Adrenal gland (tissue), 12 donors: ENCODE results near the gene ALX4. TPM values are rescaled to one million over a fixed set of nuclear protein-coding genes. Genes with fewer than 3 reads are reported as not detected.

Source experiments
- DNase-seq, 7 donors: peaks; one replicate each; pipeline ENCODE4 v3.0.0-alpha.2; 2019 to 2020
- H3K27ac ChIP-seq, 5 donors: fragments of 200-600 bp; sonication (generic) in 4 of 5; 1 replicate in 3 of 5; 2 replicates in 2 of 5; pipeline versions ENCODE4 v1.5.1 to v1.8.0; 2016 to 2020; ENCODE audit warnings: mild to moderate bottlenecking in 1 of 5
- H3K27me3 ChIP-seq: fragments of 200-600 bp; 2 replicates; pipeline ENCODE4 v1.8.0; 2021
- H3K36me3 ChIP-seq, 2 donors: fragments of 200-600 bp; replicated peaks in 1 of 2; 1 replicate in 1 of 2; 2 replicates in 1 of 2; pipeline versions ENCODE4 v1.5.1 to v1.8.0; 2018 to 2022
- H3K4me1 ChIP-seq, 2 donors: fragments of 200-600 bp; replicated peaks in 1 of 2; 1 replicate in 1 of 2; 2 replicates in 1 of 2; pipeline versions ENCODE4 v1.5.1 to v1.8.0; 2018 to 2021
- H3K4me3 ChIP-seq, 4 donors: fragments of 200-600 bp; sonication (generic) in 3 of 4; one replicate each; pipeline ENCODE4 v1.5.1; 2016 to 2018
- H3K9me3 ChIP-seq, 3 donors: fragments of 200-600 bp; sonication (generic) in 1 of 3; replicated peaks in 1 of 3; 1 replicate in 2 of 3; 2 replicates in 1 of 3; pipeline versions ENCODE4 v1.5.1 to v1.8.0; 2016 to 2021
- POLR2A ChIP-seq, 2 donors: fragments of 450-650 bp; IDR thresholded peaks; one replicate each; pipeline ENCODE4 v1.6.1; 2017; ENCODE audit warnings: antibody characterized with exemption in 2 of 2, mild to moderate bottlenecking in 2 of 2, moderate library complexity in 1 of 2
- WGBS, 4 donors: extraction: QIAGEN DNeasy Blood & Tissue Kit in 2 of 4; methylation state at CpG; one replicate each; pipeline versions ENCODE4 v1.1.5 to v1.1.7; 2013 to 2017; 5-methylcytosine and 5-hydroxymethylcytosine counted together
- intact Hi-C, 2 donors: fragments of 100-400 bp; cut with DNase I; formaldehyde crosslinking; loops; one replicate each; pipeline versions ENCODE4 v1.14.1 to v1.15.0; 2022 to 2023
- polyA plus RNA-seq, 3 donors: library from polyadenylated mRNA; stranded (reverse); fragments of 200-250 nt in 2 of 3; fragments of 350-450 nt in 1 of 3; fragmentation: Illumina TruSeq in 1 of 3; extraction: RNeasy Lipid Tissue Mini Kit (QIAGEN cat#74804) in 1 of 3; gene quantifications; one replicate each; pipeline ENCODE4 v1.2.3, GENCODE V29; 2013 to 2014
- total RNA-seq, 9 donors: library from RNA; depleted of rRNA in 4 of 9; stranded (reverse); fragments of >200 nt in 4 of 9; fragments of 120-200 nt in 1 of 9; fragmentation: NEBNext Ultra II Directional in 1 of 9; extraction: Animal tissue kit (Norgen Biotek cat#: 25700) in 1 of 9; gene quantifications; one replicate each; pipeline versions ENCODE4 v1.1.0 to v1.2.4, GENCODE V29; 2013 to 2023
- TF ChIP-seq, protein P1 (sequence below), 6 experiments: fragments of 450-650 bp in 4 of 6; fragments of 200-600 bp in 2 of 6; sonication (generic) in 1 of 6; IDR thresholded peaks; 1 replicate in 5 of 6; 2 replicates in 1 of 6; pipeline versions ENCODE4 v1.5.1 to v1.8.0; 2016 to 2021; ENCODE audit warnings: antibody characterized with exemption in 6 of 6, mild to moderate bottlenecking in 2 of 6, moderate library complexity in 1 of 6
- donor health status: healthy with polysubstance abuse.
- donor health status: Bipolar disorder and iron deficiency.
- donor health status: DM: yes; HTN: yes; CAD: no.
- donor health status: DM: no; HTN: no; CAD: no.
- donor health status: DM: no; HTN: no; CAD: no.
- donor health status: DM: yes; HTN: yes; CAD: no.

ALX4 gene
- total and polyA plus RNA-seq, 12 donors = 0.03 to 0.06 TPM; not detected in 10

GRCh38 chr11:44266056-44266780 lies 43.7 kb downstream of the ALX4 start:
- Histone ChIP-seq H3K4me1 (no peaks in the 10 kb centered on the region), H3K27me3 (no peaks in the 10 kb centered on the region), H3K36me3 (no peaks in the 10 kb centered on the region), H3K27ac (no peak overlapping the region), H3K4me3 (no peak overlapping the region), H3K9me3 (no peaks in the 10 kb centered on the region)
- no peak for TF ChIP-seq POLR2A (IDR thresholded peaks at IDR 0.05)
- TF ChIP-seq, protein P1, sequence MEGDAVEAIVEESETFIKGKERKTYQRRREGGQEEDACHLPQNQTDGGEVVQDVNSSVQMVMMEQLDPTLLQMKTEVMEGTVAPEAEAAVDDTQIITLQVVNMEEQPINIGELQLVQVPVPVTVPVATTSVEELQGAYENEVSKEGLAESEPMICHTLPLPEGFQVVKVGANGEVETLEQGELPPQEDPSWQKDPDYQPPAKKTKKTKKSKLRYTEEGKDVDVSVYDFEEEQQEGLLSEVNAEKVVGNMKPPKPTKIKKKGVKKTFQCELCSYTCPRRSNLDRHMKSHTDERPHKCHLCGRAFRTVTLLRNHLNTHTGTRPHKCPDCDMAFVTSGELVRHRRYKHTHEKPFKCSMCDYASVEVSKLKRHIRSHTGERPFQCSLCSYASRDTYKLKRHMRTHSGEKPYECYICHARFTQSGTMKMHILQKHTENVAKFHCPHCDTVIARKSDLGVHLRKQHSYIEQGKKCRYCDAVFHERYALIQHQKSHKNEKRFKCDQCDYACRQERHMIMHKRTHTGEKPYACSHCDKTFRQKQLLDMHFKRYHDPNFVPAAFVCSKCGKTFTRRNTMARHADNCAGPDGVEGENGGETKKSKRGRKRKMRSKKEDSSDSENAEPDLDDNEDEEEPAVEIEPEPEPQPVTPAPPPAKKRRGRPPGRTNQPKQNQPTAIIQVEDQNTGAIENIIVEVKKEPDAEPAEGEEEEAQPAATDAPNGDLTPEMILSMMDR (IDR thresholded peaks at IDR 0.05) = no peak
- WGBS, 4 donors = 73 to 80% (median 78%) methylated on average over 8 to 9 of the region's 9 CpGs
- intact Hi-C loops = loop anchor here in 1 of 2 donors (10.0 kb wide), 1 partner anchor 131 kb away; no protein-coding TSS in a partner anchor
- peak in 2 of 7 donors; percentile 3 to 5 for DNase-seq

DNA sequence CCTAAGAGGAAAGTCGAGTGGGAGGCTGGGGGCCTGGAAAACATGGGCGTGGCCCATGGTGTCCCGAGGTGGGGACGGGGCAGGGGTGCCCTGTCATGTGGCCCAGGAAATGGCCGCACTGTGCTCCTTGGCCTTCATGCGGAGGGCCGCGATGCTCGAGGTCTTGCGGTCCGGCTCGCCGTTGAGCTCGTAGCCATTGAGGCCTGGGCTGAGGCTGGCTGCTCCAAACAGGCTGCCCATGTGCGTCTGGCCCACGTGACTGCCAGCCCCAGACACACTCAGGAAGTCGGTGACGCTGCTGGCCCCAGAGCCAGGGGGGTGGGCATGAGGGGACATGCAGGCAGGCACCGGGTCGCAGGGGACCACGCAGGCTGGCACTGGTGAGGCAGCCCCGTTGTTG lies 45.2 kb downstream of the ALX4 start:
- TF ChIP-seq, protein P1 (IDR thresholded peaks at IDR 0.05) = no peak
- TF ChIP-seq POLR2A (IDR thresholded peaks at IDR 0.05) = no peak

GRCh38 chr11:44264438-44264749 lies 45.5 kb downstream of the ALX4 start:
- intact Hi-C loops = loop anchor here in 1 of 2 donors (10.0 kb wide), 1 partner anchor 130 kb away; no protein-coding TSS in a partner anchor
- Histone ChIP-seq H3K4me3 (no peak overlapping the region), H3K36me3 (no peaks in the 10 kb centered on the region), H3K9me3 (no peaks in the 10 kb centered on the region), H3K27ac (no peak overlapping the region), H3K4me1 (no peaks in the 10 kb centered on the region), H3K27me3 (no peaks in the 10 kb centered on the region)
- DNase-seq = no peak
- WGBS, 4 donors = 77 to 92% (median 84%) methylated on average over 4 to 8 of the region's 8 CpGs
- no peak for TF ChIP-seq POLR2A (IDR thresholded peaks at IDR 0.05)
- TF ChIP-seq, protein P1 (IDR thresholded peaks at IDR 0.05) = no peak

More for the DNA sequence above, 45.2 kb downstream of the ALX4 start:
- H3K9me3 ChIP-seq = no peaks in the 10 kb centered on the region
- H3K27ac ChIP-seq = no peak overlapping the region
- no peaks in the 10 kb centered on the region for H3K4me1 ChIP-seq
- DNase-seq = no peak
- intact Hi-C loops = loop anchor here in 1 of 2 donors (10.0 kb wide), 1 partner anchor 130 kb away; no protein-coding TSS in a partner anchor
- no peaks in the 10 kb centered on the region for H3K27me3 ChIP-seq
- WGBS, 4 donors = 76 to 100% (median 92%) methylated on average over 1 to 22 of the region's 22 CpGs
- no peaks in the 10 kb centered on the region for H3K36me3 ChIP-seq
- no peak overlapping the region for H3K4me3 ChIP-seq

DNA sequence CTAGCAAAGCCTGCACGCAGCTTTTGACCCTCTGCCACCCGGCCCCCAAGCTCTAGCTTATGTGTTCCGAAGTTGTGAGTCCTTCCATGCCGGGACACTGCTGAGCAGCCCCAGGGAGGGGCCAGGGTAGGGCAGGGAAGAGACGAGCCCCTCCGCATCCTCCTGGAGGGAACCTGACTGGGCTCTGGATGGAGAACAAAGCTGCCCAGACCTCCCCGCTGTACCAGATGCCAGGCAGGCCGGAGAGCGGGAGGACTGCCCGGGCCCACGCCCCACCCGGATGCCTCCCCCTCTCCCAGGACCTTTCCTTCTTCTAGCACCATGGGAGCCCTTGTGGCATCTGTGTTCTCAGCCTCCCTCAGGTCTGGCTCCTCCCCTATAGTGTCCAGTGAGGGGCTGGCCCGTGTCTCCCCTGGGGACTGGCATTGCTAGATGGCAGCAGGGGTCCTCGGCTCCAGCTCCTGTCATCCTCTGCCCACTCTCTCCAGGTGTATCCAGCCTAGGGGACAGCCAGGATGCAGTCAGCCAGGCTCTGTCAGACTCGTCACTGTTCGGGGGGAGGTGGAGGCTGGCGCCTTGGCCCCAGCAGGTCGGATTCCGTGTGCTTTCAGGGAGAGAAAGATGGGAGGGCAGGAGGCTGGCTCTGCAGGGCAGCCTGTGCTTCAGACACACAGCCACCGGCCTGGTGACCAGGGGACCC lies 46.1 kb downstream of the ALX4 start:
- H3K27ac ChIP-seq = no peak overlapping the region
- no peak overlapping the region for H3K4me3 ChIP-seq
- H3K36me3 ChIP-seq = no peaks in the 10 kb centered on the region
- no peaks in the 10 kb centered on the region for H3K9me3 ChIP-seq
- WGBS, 4 donors = 76 to 82% (median 78%) methylated on average over 8 to 20 of the region's 20 CpGs
- DNase-seq = no peak
- no peak for TF ChIP-seq POLR2A (IDR thresholded peaks at IDR 0.05)
- TF ChIP-seq, protein P1 (IDR thresholded peaks at IDR 0.05) = no peak
- no peaks in the 10 kb centered on the region for H3K27me3 ChIP-seq
- intact Hi-C loops = loop anchor here in 1 of 2 donors (10.0 kb wide), 1 partner anchor 129 kb away; no protein-coding TSS in a partner anchor
- no peaks in the 10 kb centered on the region for H3K4me1 ChIP-seq
